SU-DHL-6 (cell line): ENCODE results near the gene LCP1.

Experiments
- H2AFZ ChIP-seq: fragments of 200-600 bp; sonication (generic); 2 replicates; pipeline ENCODE4 v1.6.1; 2014; ENCODE audit warnings: low read depth, mild to moderate bottlenecking, moderate library complexity, mixed read lengths, antibody characterized with exemption, low read length; ENCODE audit not compliant: severe bottlenecking
- H3F3A ChIP-seq: fragments of 200-600 bp; shearing (Covaris generic); 2 replicates; pipeline ENCODE4 v1.6.0; 2016; ENCODE audit warnings: antibody characterized with exemption, mild to moderate bottlenecking; ENCODE audit not compliant: insufficient read depth
- H3K27ac ChIP-seq: fragments of 200-600 bp; sonication (generic); 2 replicates; pipeline ENCODE4 v1.5.1; 2016; ENCODE audit warnings: low read depth, mild to moderate bottlenecking, low read length, moderate library complexity, mixed read lengths
- H3K27me3 ChIP-seq: fragments of 200-600 bp; sonication (generic), shearing (Covaris generic); 2 replicates; pipeline ENCODE4 v1.6.0; 2014; ENCODE audit warnings: mild to moderate bottlenecking, low read length
- H3K36me3 ChIP-seq: fragments of 200-600 bp; sonication (generic); 2 replicates; pipeline ENCODE4 v1.6.1; 2014; ENCODE audit warnings: mild to moderate bottlenecking, low read length, mixed read lengths
- H3K4me2 ChIP-seq: fragments of 300-600, 200-600 bp; shearing (Covaris generic), sonication (generic); 2 replicates; pipeline ENCODE4 v1.6.0; 2014; ENCODE audit warnings: low read length, low read depth, mild to moderate bottlenecking; ENCODE audit not compliant: poor library complexity, severe bottlenecking
- H3K4me3 ChIP-seq: fragments of 200-600 bp; sonication (generic); 2 replicates; pipeline ENCODE4 v1.5.1; 2014; ENCODE audit warnings: antibody characterized with exemption, low read length, mild to moderate bottlenecking, mixed read lengths; ENCODE audit not compliant: insufficient read depth, poor library complexity, severe bottlenecking
- H3K79me2 ChIP-seq: fragments of 200-600 bp; sonication (generic); 2 replicates; pipeline ENCODE4 v1.6.1; 2014; ENCODE audit warnings: mild to moderate bottlenecking, low read length, moderate library complexity; ENCODE audit not compliant: insufficient read depth
- H3K9ac ChIP-seq: fragments of 200-600 bp; sonication (generic); 2 replicates; pipeline ENCODE4 v1.7.0; 2014; ENCODE audit warnings: mild to moderate bottlenecking, low read length
- H3K9me2 ChIP-seq: fragments of 200-600 bp; sonication (generic); replicated peaks from 2 replicates; pipeline ENCODE4 v1.6.1; 2014; ENCODE audit warnings: low read length; ENCODE audit not compliant: insufficient read depth
- H3K9me3 ChIP-seq: fragments of 200-600 bp; sonication (generic); 2 replicates; pipeline ENCODE4 v1.6.1; 2014; ENCODE audit warnings: low read length, mixed read lengths; ENCODE audit not compliant: insufficient read depth
- H4K20me1 ChIP-seq: fragments of 200-600 bp; sonication (generic); 2 replicates; pipeline ENCODE4 v1.6.1; 2014; ENCODE audit warnings: low read depth, mild to moderate bottlenecking, antibody characterized with exemption, low read length, moderate library complexity, mixed read lengths
- CTCF ChIP-seq: fragments of 200-600 bp; sonication (generic); IDR thresholded peaks from one replicate; pipeline ENCODE4 v1.5.1; 2017; ENCODE audit warnings: antibody characterized with exemption, mild to moderate bottlenecking, low read length, moderate library complexity; ENCODE audit not compliant: insufficient read depth, poor library complexity, severe bottlenecking
- EZH2phosphoT487 ChIP-seq: fragments of 200-600 bp; sonication (generic), shearing (Covaris generic); conservative IDR thresholded peaks from 2 replicates; pipeline ENCODE4 v1.6.1; 2018; ENCODE audit warnings: mild to moderate bottlenecking, antibody characterized with exemption, low read length, moderate library complexity, mixed read lengths

LCP1 gene

GRCh38 chr13:46145950-46146349, 36.0 kb downstream of the LCP1 start:
- H3K27ac ChIP-seq = no peak overlapping the region

GRCh38 chr13:46145135-46145534, 36.8 kb downstream of the LCP1 start:
- H3K27me3 ChIP-seq = no peaks in the 10 kb centered on the region
- H3K9ac ChIP-seq = no peak overlapping the region
- peaks cover 87% of the 10 kb centered on the region for H3K36me3 ChIP-seq
- peaks cover 11% of the 10 kb centered on the region; the same call in 1 of the 2 replicates for H3K79me2 ChIP-seq
- peaks cover 69% of the 10 kb centered on the region for H3F3A ChIP-seq
- H3K4me2 ChIP-seq = no peak overlapping the region
- no peaks in the 10 kb centered on the region for H3K9me3 ChIP-seq
- H4K20me1 ChIP-seq = peaks cover 43% of the 10 kb centered on the region
- no peak overlapping the region for H3K4me3 ChIP-seq
- no peak overlapping the region for H3K27ac ChIP-seq
- no peak overlapping the region for H2AFZ ChIP-seq
- no peak for TF ChIP-seq CTCF
- TF ChIP-seq EZH2phosphoT487 = no peak
- no peaks in the 10 kb centered on the region for H3K9me2 ChIP-seq

More at GRCh38 chr13:46145950-46146349, 36.0 kb downstream of the LCP1 start:
- Histone ChIP-seq H3K36me3 (peaks cover 86% of the 10 kb centered on the region), H3K27me3 (no peaks in the 10 kb centered on the region), H3K9ac (no peak overlapping the region), H3K4me3 (no peak overlapping the region), H2AFZ (no peak overlapping the region), H3K4me2 (no peak overlapping the region), H3F3A (peaks cover 62% of the 10 kb centered on the region), H3K79me2 (peaks cover 13% of the 10 kb centered on the region; the same call in 1 of the 2 replicates), H4K20me1 (peaks cover 39% of the 10 kb centered on the region), H3K9me2 (no peaks in the 10 kb centered on the region), H3K9me3 (no peaks in the 10 kb centered on the region)
- TF ChIP-seq EZH2phosphoT487 (no peak), CTCF (no peak)

DNA sequence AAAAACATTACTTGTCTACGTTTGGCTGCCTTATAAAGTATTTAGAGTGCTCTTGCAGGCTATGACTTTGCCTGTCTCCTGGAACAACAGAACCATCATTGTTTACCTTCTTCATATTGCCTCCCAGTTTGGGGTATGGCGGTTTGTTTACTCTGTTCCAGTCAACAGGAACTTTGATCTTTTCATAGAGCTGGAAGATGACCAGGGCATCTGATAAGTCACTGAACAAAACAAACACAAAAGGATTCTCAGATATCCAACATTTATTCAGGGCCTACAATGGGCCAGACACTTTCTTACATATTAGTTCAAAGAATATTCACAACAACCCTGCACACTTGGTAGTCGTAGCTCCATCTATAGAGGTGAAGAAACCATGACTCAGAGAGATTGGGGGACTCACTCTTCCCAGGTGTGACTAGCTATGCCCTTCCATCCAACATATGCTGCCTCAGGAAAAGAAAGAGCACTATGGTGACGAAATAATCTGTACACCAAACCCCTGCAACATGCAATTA, 38.7 kb downstream of the LCP1 start:
- H3K27me3 ChIP-seq = no peaks in the 10 kb centered on the region
- no peak for TF ChIP-seq CTCF
- no peak for TF ChIP-seq EZH2phosphoT487
- 0 out of 2 replicates have a peak, but pooled peaks cover 9% of the 10 kb centered on the region for H3K79me2 ChIP-seq
- H3F3A ChIP-seq = peaks cover 65% of the 10 kb centered on the region
- no peak overlapping the region for H3K27ac ChIP-seq
- no peak overlapping the region for H2AFZ ChIP-seq
- peaks cover 85% of the 10 kb centered on the region for H3K36me3 ChIP-seq
- H3K9ac ChIP-seq = no peak overlapping the region
- H3K9me2 ChIP-seq = no peaks in the 10 kb centered on the region
- peaks cover 43% of the 10 kb centered on the region for H4K20me1 ChIP-seq
- H3K9me3 ChIP-seq = no peaks in the 10 kb centered on the region
- H3K4me2 ChIP-seq = no peak overlapping the region
- no peak overlapping the region for H3K4me3 ChIP-seq
